Middle frontal gyrus (tissue), 1 donor: ENCODE measurements around the gene UBE2H.
"Not testable (repeated sequence)": the region's sequence is repeated elsewhere in the genome, so short reads cannot be mapped to it uniquely, and the experiment has no call there.

ENCODE experiments used
- DNase-seq: peaks from one replicate; pipeline ENCODE4 v3.0.0-alpha.2; 2015; ENCODE audit warnings: low spot score; ENCODE audit errors: extremely low spot score

UBE2H gene

GRCh38 chr7:129952653-129953560, at the start of gene UBE2H:
Gene UBE2H (minus strand): TSS chr7:129952960. CDS start chr7:129952555, 405 bp downstream.
- DNase-seq: peak; percentile 84

- DNase-seq: no peak
Observed at GRCh38 chr7:129998446-129998845, 45.7 kb upstream of the UBE2H start.

- DNase-seq: no peak
Observed at GRCh38 chr7:129997285-129997684, 44.5 kb upstream of the UBE2H start.

- DNase-seq: no peak
Observed at GRCh38 chr7:129993275-129993674, 40.5 kb upstream of the UBE2H start.

GRCh38 chr7:129990403-129991192, 37.8 kb upstream of the UBE2H start:
- DNase-seq: no peak

- DNase-seq: no peak
Observed at GRCh38 chr7:129989466-129989865, 36.7 kb upstream of the UBE2H start.

GRCh38 chr7:129986600-129986999, 33.8 kb upstream of the UBE2H start:
- DNase-seq: no peak

GRCh38 chr7:129980667-129981066, 27.9 kb upstream of the UBE2H start:
- DNase-seq: no peak

- DNase-seq: no peak
Observed at GRCh38 chr7:129975309-129975708, 22.5 kb upstream of the UBE2H start.

GRCh38 chr7:129970816-129971215, 18.1 kb upstream of the UBE2H start:
- DNase-seq: no peak

- no peak for DNase-seq
Observed at GRCh38 chr7:129969881-129970446, 17.2 kb upstream of the UBE2H start.

GRCh38 chr7:129968592-129969383, 16.0 kb upstream of the UBE2H start:
- no peak for DNase-seq

GRCh38 chr7:129960204-129960475, 7.4 kb upstream of the UBE2H start:
- not testable (repeated sequence) for DNase-seq

- no peak for DNase-seq
Observed at GRCh38 chr7:129959471-129960203, 6.9 kb upstream of the UBE2H start.

GRCh38 chr7:129958643-129959470, 6.1 kb upstream of the UBE2H start:
- DNase-seq: no peak

- DNase-seq: no peak
Observed at GRCh38 chr7:129955993-129956543, 3.3 kb upstream of the UBE2H start.

- no peak for DNase-seq
Observed at GRCh38 chr7:129952086-129952652, 591 bp downstream of the UBE2H start.

GRCh38 chr7:129951226-129952085, 1.3 kb downstream of the UBE2H start:
- no peak for DNase-seq
